Measurements from ENCODE around the gene SORL1.
A peak's percentile ranks its signal among the peaks of the same experiment; 100 is the strongest.
"Not testable (repeated sequence)": the region's sequence is repeated elsewhere in the genome, so short reads cannot be mapped to it uniquely, and the experiment has no call there.

SORL1 gene

DNA sequence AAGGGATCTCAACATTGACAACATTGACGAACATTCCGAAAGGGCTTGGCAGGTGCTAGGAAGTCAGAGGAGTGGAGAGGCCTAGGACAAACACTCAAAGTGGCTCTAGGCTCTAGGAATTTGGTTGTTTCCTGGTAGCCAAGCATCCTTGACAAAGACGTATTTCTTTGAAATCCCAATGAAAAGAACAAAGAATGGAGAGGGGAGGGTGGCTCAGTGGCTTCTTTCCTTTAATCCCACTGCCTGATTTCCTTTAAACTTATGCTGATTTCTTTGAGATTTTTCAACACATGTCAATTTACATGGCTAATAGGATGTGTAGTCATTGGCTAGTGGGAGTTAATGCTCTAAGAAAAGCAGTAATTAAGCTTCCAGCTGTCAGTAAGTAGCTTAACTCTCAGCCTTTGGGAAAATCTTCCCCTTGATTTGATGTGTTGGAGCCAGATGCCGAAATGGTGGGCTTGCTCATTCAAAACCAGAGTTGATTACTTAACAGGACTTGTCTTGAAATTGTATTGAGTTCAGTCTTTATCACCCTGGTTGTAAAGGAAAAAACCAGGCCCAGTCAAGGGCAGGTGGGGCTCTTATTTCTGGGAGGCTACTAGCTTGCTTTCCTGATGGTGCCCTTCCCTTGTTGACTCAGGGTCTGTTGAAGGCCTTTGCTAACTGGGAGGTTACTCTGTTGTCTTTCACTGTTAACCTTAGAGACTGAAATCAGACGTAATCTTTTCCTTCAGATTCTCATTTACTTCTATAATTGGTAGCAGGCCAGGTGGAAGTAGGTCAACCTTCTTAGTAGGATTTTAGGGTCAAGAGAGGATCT, 45.3 kb downstream of the SORL1 start:
- FAIRE-seq, result no peak
- no peak for DNase-seq (ENCODE audit: insufficient read length, low spot score)

DNA sequence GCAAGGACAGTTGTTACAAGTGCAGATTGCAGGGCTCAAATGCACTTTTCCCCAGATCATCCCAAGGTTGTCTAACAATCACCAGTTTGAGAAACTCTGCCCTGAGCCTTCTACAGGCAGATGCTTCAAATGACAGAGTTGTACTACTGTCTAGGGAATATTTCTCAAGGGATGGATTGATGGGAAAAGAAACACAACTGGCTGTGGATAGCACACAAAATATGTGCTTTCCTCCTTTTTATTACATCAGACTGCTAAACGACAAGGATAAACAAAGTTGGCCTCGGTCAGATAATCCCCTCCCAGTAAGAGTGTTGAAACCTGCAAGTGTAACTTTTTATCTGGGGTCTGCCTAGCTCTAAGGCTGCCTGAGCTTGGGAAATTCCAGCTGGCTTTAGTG, 47.3 kb downstream of the SORL1 start:
- DNase-seq (ENCODE audit: insufficient read length, low spot score), result no peak
- FAIRE-seq, result peak; percentile 23

DNA sequence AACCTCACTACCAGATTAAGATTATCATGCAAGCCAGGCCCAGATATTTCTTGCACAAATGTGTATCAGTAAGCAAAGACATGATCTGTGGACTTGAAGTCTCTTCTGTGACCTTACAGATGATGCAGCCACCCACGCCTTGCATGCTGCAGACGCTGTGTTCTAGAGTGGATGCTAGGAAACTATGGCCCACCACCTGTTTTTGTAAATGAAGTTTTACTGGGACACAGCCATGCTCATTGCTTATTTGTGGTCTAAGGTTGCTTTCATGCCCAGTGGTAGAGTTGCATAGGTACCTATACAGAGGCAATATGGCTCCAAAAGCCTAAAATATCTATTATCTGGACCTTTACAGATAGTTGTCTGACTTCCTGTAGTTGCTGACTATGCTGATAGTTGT, 48.2 kb downstream of the SORL1 start:
- FAIRE-seq (no peak), DNase-seq (ENCODE audit: insufficient read length, low spot score) (no peak)

DNA sequence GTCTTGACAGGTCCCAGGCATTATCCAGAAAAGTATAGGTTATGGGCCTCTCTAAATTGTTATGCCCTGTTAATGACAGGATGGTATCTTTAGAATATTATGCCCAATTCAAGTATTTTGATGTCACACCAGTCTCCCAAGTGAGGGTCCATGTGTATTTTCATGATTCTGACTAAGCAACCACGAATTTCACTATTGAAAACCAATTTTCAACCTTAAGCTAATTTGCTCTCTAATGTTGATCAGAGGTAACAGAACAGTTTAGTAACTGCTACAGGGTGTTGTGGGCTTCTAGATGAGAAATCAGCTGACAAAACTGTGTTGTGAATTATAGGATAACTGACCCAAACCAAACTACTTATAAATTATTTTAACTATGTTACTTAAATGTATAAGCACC, 48.6 kb downstream of the SORL1 start:
- FAIRE-seq, result no peak
- no peak for DNase-seq (ENCODE audit: insufficient read length, low spot score)

DNA sequence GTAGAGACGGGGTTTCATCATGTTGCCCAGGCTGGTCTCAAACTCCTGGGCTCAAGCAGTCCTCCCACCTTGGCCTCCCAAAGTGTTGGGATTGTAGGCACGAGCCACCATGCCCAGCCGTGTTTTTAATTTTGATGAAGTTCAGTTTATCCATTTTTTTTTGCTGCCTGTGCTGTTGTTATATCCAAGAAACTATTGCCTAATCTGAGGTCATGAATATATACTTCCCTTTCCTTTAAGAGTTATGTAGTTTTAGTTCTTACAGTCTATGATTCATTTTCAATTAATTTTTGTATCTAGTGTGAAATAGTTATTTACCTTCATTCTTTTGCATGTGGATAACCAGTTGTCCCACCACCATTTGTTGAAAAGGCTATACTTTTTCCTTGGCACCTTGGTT, 50.9 kb downstream of the SORL1 start:
- FAIRE-seq, result no peak

GRCh38 chr11:121506237-121506636, 54.1 kb downstream of the SORL1 start:
- not testable (repeated sequence) for FAIRE-seq; DNase-seq (ENCODE audit: insufficient read length, low spot score)

More for the DNA sequence above, 50.9 kb downstream of the SORL1 start:
- no peak for DNase-seq (ENCODE audit: insufficient read length, low spot score)

GRCh38 chr11:121508449-121508848, 56.3 kb downstream of the SORL1 start:
- no peak for DNase-seq (ENCODE audit: insufficient read length, low spot score)

GRCh38 chr11:121510438-121510837, 58.3 kb downstream of the SORL1 start:
- FAIRE-seq (no peak), DNase-seq (ENCODE audit: insufficient read length, low spot score) (no peak)

More at GRCh38 chr11:121508449-121508848, 56.3 kb downstream of the SORL1 start:
- FAIRE-seq, result peak; percentile 44

DNA sequence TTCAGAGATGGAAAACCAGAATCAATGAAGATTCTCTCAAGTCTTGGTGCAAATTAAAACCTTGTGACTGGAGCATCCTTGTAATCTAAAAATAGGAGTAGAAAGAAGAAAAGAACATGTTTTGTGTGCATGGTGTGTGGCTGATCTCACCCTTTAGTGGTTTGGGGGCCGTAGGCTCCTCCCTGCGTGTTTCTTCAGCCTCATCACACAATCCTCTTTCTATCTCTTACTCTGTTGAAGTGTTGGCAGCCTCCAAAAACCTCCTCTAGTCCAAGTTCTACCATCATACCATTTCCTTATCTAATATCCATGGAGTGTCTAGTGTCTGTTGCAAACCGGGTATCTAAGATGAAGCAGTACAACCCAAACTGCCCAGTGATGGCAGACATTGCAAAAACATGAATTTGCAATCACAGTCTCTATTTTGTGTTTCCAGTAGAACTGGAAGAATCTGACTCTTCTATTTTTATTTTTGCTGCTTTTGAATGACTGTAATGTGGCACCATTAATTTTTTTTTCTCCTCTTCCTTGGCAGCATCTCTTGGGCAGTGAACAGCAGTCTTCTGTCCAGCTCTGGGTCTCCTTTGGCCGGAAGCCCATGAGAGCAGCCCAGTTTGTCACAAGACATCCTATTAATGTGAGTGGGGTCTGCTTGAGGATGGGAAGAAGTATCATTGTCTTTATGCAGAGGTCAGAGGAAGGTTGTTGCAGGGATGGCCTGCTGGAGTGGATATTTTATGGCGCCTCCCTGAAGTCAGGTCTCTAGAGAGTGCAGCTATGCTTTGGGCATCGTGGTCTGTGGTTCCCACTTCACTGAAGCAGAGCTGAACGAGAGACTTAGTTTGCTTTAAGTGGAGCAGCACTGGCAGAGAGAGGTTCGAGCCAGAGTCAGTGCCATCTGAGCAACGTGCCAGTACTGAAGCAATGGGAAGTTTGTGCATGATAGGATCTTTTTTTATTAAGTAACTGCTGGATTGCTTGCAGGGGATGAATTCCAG, 60.7 kb downstream of the SORL1 start:
- no peak for DNase-seq (ENCODE audit: insufficient read length, low spot score)
- FAIRE-seq, result no peak

- DNase-seq (ENCODE audit: insufficient read length, low spot score) (no peak), FAIRE-seq (no peak)
These were observed 61.7 kb downstream of the SORL1 start for GRCh38 chr11:121513807-121514206.

GRCh38 chr11:121514432-121515334, 62.6 kb downstream of the SORL1 start:
- DNase-seq (ENCODE audit: insufficient read length, low spot score) (no peak), FAIRE-seq (no peak)

DNA sequence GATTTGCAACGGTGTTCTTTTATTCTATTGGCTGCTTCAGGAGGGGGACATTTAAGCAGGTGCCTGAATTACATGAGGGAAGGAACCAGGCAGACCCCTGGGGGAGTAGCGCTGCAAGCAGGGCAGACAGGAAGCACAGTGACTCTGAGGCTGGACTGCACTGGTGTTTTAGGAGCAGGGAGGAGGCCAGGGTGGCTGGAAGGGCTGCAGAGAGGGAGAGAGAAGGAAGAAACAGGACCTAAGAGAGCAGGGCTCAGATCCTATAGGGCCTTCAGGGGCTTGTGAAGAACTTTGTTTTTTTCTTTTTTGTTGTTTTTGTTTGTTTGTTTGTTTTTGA, 63.2 kb downstream of the SORL1 start:
- no peak for DNase-seq (ENCODE audit: insufficient read length, low spot score)

GRCh38 chr11:121517996-121518395, 65.9 kb downstream of the SORL1 start:
- DNase-seq (ENCODE audit: insufficient read length, low spot score), result no peak
- FAIRE-seq, result no peak

More for the DNA sequence above, 63.2 kb downstream of the SORL1 start:
- no peak for FAIRE-seq

GRCh38 chr11:121520243-121521144, 68.4 kb downstream of the SORL1 start:
- FAIRE-seq (peak; percentile 55), DNase-seq (ENCODE audit: insufficient read length, low spot score) (no peak)

- no peak for DNase-seq (ENCODE audit: insufficient read length, low spot score)
- FAIRE-seq, result peak; percentile 53
These were observed 69.3 kb downstream of the SORL1 start for GRCh38 chr11:121521145-121522042.

DNA sequence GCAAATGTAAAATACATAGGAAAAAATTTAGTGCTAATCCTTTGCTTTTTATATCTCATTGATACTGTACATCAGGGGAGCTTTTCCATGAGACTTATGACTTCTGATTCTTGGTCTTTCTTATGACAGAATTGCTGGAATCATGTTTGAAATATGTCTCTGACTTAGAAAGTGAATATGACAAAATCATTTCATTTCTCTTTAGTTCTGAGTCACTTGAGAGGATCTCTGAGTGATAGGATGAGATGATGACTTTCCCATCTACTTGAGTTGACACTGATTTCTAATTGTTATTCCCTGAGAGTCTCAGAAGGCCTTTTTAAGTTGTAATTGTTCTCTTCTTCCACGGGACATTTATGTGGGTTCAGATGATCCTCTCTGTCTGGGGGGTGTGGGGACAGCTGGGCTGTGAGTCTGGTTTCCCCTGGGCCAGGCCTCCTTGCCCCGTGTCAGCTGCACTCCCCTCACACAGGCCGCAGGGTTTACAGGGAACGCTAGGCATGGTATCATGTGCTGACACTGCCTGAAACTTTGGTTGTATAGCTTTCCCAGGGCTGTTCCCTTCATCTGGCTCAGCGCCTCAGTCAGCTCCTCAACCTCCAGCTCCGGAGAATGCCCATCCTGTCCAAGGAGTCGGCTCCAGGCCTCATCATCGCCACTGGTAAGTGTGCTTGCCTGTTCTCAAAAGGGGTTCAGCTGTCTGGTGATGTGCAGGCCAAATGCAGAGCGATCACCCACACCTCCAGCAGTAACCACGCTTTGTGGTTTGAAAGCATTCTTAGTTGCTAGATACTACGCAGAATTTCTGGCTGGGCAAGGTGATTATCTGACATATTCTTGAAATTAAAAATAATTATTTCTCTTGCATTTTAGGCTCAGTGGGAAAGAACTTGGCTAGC, 70.2 kb downstream of the SORL1 start:
- DNase-seq (ENCODE audit: insufficient read length, low spot score) (no peak), FAIRE-seq (no peak)

DNA sequence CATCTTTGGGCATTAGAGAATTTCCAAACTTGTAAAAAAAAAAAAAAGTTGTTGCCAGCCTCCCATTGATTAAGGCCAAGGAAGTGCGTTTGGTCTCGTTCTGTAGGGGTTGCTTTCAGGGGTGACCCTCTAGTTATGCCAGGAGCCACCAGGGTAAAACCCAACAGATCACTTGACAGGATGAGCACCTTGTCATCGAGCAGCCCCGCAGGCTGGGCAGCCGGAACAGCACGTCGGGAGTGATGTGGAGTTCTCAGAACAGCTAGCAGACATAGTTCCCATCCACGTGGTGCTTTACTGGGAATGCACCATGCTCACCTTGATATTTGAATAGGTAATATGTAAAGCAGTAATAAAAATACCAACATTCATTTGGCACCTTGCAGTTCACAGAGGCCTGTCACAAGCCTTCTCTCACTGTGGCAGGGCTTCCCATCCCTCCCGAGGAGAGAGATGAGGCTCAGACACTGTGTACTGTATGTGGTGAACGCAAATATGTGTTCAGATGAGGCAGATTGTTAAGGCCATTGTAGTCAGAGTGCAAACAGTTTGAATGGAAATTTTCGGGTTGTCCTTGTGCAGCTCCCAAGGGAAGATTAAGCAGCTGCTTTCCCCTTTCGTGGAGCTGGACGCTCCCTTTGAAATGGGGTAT, 71.6 kb downstream of the SORL1 start:
- no peak for DNase-seq (ENCODE audit: insufficient read length, low spot score)
- FAIRE-seq, result no peak

All from GM19239 (cell line).